Mesenchymal stem cell (in vitro differentiated cells and primary cell): ENCODE measurements around the gene TMEM132A.

ENCODE experiments used
- DNase-seq: peaks from one replicate; pipeline ENCODE4 v3.0.0-alpha.2; 2013
- H2AFZ ChIP-seq: one replicate; pipeline ENCODE4 v1.6.1; 2013; ENCODE audit warnings: low read depth, mild to moderate bottlenecking, control low read depth, inconsistent platforms, low read length, moderate library complexity
- H2AK5ac ChIP-seq: 2 replicates; pipeline ENCODE4 v1.6.1; 2013; ENCODE audit warnings: low read length, moderate library complexity, mild to moderate bottlenecking, inconsistent platforms; ENCODE audit not compliant: severe bottlenecking
- H2BK120ac ChIP-seq: one replicate; pipeline ENCODE4 v1.6.1; 2013; ENCODE audit warnings: low read depth, mild to moderate bottlenecking, inconsistent platforms, low read length, moderate library complexity
- H2BK12ac ChIP-seq, 2 experiments: one replicate each; pipeline ENCODE4 v1.6.1; 2013; ENCODE audit warnings: inconsistent platforms in 2 of 2, low read length in 2 of 2, mild to moderate bottlenecking in 2 of 2, moderate library complexity in 2 of 2, control low read depth in 1 of 2
- H2BK15ac ChIP-seq: one replicate; pipeline ENCODE4 v1.6.1; 2013; ENCODE audit warnings: mild to moderate bottlenecking, low read depth, inconsistent platforms; ENCODE audit not compliant: poor library complexity, severe bottlenecking
- H2BK5ac ChIP-seq: 2 replicates; pipeline ENCODE4 v1.6.1; 2013; ENCODE audit warnings: low read depth, mild to moderate bottlenecking, low read length, control low read depth, inconsistent platforms; ENCODE audit not compliant: poor library complexity, severe bottlenecking
- H3K14ac ChIP-seq, 2 experiments: one replicate each; pipeline ENCODE4 v1.6.1; 2013; ENCODE audit warnings: inconsistent platforms in 2 of 2, low read length in 2 of 2, control low read depth in 1 of 2, mild to moderate bottlenecking in 1 of 2, moderate library complexity in 1 of 2
- H3K18ac ChIP-seq, 2 experiments: one replicate each; pipeline ENCODE4 v1.6.1; 2013; ENCODE audit warnings: inconsistent platforms in 2 of 2, low read length in 2 of 2, control low read depth in 1 of 2, low read depth in 1 of 2, mild to moderate bottlenecking in 1 of 2
- H3K23ac ChIP-seq, 2 experiments: one replicate each; pipeline ENCODE4 v1.6.1; 2013; ENCODE audit warnings: inconsistent platforms in 2 of 2, low read length in 2 of 2, mild to moderate bottlenecking in 2 of 2, moderate library complexity in 2 of 2, control low read depth in 1 of 2
- H3K27ac ChIP-seq: 2 replicates; pipeline ENCODE4 v1.5.1; 2013; ENCODE audit warnings: mild to moderate bottlenecking, moderate library complexity, low read length, control low read depth, inconsistent platforms; ENCODE audit not compliant: poor library complexity, severe bottlenecking
- H3K27me3 ChIP-seq, 2 experiments: 2 replicates each; pipeline versions ENCODE4 v1.6.1 to v1.7.0; 2013; ENCODE audit warnings: low read length in 2 of 2, mild to moderate bottlenecking in 2 of 2, moderate library complexity in 2 of 2, control low read depth in 1 of 2, inconsistent platforms in 1 of 2; ENCODE audit not compliant: control insufficient read depth in 1 of 2, insufficient read depth in 1 of 2
- H3K36me3 ChIP-seq, 2 experiments: 2 replicates each; pipeline versions ENCODE4 v1.6.1 to v1.7.0; 2013; ENCODE audit warnings: low read length in 2 of 2, control low read depth in 1 of 2, inconsistent platforms in 1 of 2, low read depth in 1 of 2, mild to moderate bottlenecking in 1 of 2; ENCODE audit not compliant: insufficient read depth in 2 of 2, control insufficient read depth in 1 of 2
- H3K4ac ChIP-seq, 2 experiments: one replicate each; pipeline ENCODE4 v1.6.1; 2013; ENCODE audit warnings: inconsistent platforms in 2 of 2, low read length in 2 of 2, mild to moderate bottlenecking in 2 of 2, moderate library complexity in 2 of 2, control low read depth in 1 of 2, low read depth in 1 of 2
- H3K4me1 ChIP-seq: 2 replicates; pipeline ENCODE4 v1.6.1; 2013; ENCODE audit warnings: low read depth, low read length, control low read depth; ENCODE audit not compliant: control insufficient read depth, insufficient read depth
- H3K4me2 ChIP-seq: 2 replicates; pipeline ENCODE4 v1.6.1; 2013; ENCODE audit warnings: low read length, mild to moderate bottlenecking, inconsistent platforms; ENCODE audit not compliant: poor library complexity, severe bottlenecking
- H3K4me3 ChIP-seq, 2 experiments: 2 replicates each; pipeline versions ENCODE4 v1.5.1 to v1.7.0; 2013; ENCODE audit warnings: low read length in 2 of 2, mild to moderate bottlenecking in 2 of 2, control low read depth in 1 of 2, low read depth in 1 of 2; ENCODE audit not compliant: insufficient read depth in 1 of 2
- H3K79me1 ChIP-seq: replicated peaks from 2 replicates; pipeline ENCODE4 v1.6.1; 2013; ENCODE audit warnings: mild to moderate bottlenecking, control low read depth, low read length, inconsistent platforms; ENCODE audit not compliant: poor library complexity, severe bottlenecking
- H3K9ac ChIP-seq: 2 replicates; pipeline ENCODE4 v1.7.0; 2013; ENCODE audit warnings: mild to moderate bottlenecking, low read length, moderate library complexity
- H3K9me3 ChIP-seq: 2 replicates; pipeline ENCODE4 v1.7.0; 2013; ENCODE audit warnings: mild to moderate bottlenecking, low read length; ENCODE audit not compliant: control insufficient read depth
- H4K8ac ChIP-seq: one replicate; pipeline ENCODE4 v1.6.1; 2013; ENCODE audit warnings: inconsistent platforms, mild to moderate bottlenecking, low read length, moderate library complexity
- H4K91ac ChIP-seq: one replicate; pipeline ENCODE4 v1.6.1; 2013; ENCODE audit warnings: mild to moderate bottlenecking, low read length, inconsistent platforms
- WGBS: methylation state at CpG from one replicate; pipeline ENCODE4 v1.1.7; 2013; ENCODE audit warnings: mixed read lengths; 5-methylcytosine and 5-hydroxymethylcytosine counted together

TMEM132A gene

DNA sequence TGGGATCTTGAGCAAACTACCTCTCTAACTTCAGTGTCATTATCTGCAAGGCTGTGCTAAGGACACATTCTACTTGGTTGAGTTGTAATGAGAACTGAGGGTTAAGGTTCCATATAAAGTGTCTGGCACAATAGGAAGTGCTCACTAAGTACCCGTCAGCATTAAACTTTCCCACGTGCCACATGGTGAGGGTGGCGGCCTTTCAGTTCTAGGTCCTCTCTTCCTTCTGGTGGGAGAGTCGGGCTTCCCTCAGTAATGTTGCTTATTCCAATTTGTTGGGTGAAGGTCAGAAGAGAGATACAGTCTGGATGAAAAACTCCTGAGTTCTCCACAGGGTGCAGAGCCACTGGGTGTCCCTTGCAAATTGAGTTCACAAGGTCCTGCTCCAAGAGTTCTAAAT is 42.6 kb downstream of the TMEM132A start:
- H3K23ac ChIP-seq: no peak overlapping the region
- H3K27me3 ChIP-seq: peaks cover 7 to 30% of the 10 kb centered on the region in 2 experiments
- H3K4me1 ChIP-seq: peaks cover 1% of the 10 kb centered on the region
- no peak overlapping the region for H2BK12ac ChIP-seq
- no peak overlapping the region for H2AFZ ChIP-seq
- H2BK15ac ChIP-seq: no peak overlapping the region
- H3K4ac ChIP-seq: no peak overlapping the region
- no peaks in the 10 kb centered on the region for H3K36me3 ChIP-seq
- H3K27ac ChIP-seq: no peak overlapping the region
- no peak overlapping the region for H4K8ac ChIP-seq
- H3K14ac ChIP-seq: no peak overlapping the region
- no peaks in the 10 kb centered on the region for H3K79me1 ChIP-seq
- no peak overlapping the region for H3K9ac ChIP-seq
- no peak overlapping the region for H3K18ac ChIP-seq
- H2BK5ac ChIP-seq: no peak overlapping the region
- H2BK120ac ChIP-seq: no peak overlapping the region
- DNase-seq: no peak
- 92% methylated on average over 4 of the region's 4 CpGs for WGBS
- H3K4me2 ChIP-seq: no peak overlapping the region
- H3K4me3 ChIP-seq: no peak overlapping the region
- H2AK5ac ChIP-seq: no peak overlapping the region
- H3K9me3 ChIP-seq: peaks cover 4% of the 10 kb centered on the region
- H4K91ac ChIP-seq: no peak overlapping the region

DNA sequence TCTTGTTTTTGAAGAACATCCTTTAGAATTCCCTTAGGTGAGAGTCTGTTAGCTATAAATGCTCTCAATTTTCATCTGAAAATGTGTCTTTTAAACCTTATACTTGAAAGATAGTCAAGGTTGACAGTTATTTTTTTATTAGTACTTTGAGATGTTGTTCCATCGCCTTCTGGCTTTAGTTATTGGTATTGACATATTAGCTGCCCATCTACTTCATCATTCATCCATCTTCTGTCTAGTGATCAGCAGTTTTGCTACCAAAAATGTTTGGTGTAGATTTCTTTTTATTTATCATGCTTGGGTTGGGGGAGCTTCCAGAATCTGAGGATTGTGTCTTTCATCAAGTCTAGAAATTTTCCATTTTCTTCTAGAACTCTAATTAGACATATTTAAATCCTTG is 44.0 kb downstream of the TMEM132A start:
- H2BK120ac ChIP-seq: no peak overlapping the region
- peaks cover 16 to 44% of the 10 kb centered on the region in 2 experiments for H3K27me3 ChIP-seq
- no peak overlapping the region for H2BK12ac ChIP-seq
- H3K4ac ChIP-seq: no peak overlapping the region
- no peak overlapping the region for H3K4me3 ChIP-seq
- H4K91ac ChIP-seq: no peak overlapping the region
- H3K23ac ChIP-seq: no peak overlapping the region
- H3K14ac ChIP-seq: no peak overlapping the region
- no CpG with 5 or more reads among the region's 1 CpG for WGBS
- no peak overlapping the region for H2AK5ac ChIP-seq
- H3K4me2 ChIP-seq: no peak overlapping the region
- no peak overlapping the region for H2BK5ac ChIP-seq
- H2AFZ ChIP-seq: no peak overlapping the region
- no peaks in the 10 kb centered on the region for H3K36me3 ChIP-seq
- DNase-seq: no peak
- H4K8ac ChIP-seq: no peak overlapping the region
- H3K79me1 ChIP-seq: no peaks in the 10 kb centered on the region
- no peak overlapping the region for H3K18ac ChIP-seq
- peaks cover 4% of the 10 kb centered on the region for H3K9me3 ChIP-seq
- H3K9ac ChIP-seq: no peak overlapping the region
- H3K4me1 ChIP-seq: peaks cover 1% of the 10 kb centered on the region
- H2BK15ac ChIP-seq: no peak overlapping the region
- H3K27ac ChIP-seq: no peak overlapping the region

DNA sequence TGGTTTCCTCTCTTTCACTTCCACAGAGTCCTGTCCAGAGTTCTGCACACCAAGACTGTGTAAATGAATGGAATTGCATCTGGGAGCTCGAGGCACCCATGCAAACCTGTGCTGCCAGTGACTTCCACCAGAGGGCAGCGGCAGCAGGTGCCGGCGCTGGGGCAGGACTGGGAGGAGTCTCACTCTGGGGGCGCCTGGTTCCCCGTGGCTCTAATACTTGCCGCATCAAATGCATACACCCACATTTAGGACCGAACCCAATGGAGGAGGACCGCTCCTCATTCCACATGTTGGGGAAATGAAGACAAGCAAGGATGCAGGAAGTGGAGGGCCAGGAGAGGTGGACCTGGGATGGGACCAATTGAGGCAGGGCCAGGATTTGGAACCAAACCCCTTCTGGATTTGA is 46.1 kb downstream of the TMEM132A start:
- Histone ChIP-seq H4K8ac (no peak overlapping the region), H2BK12ac (no peak overlapping the region), H3K36me3 (no peaks in the 10 kb centered on the region), H3K9ac (no peak overlapping the region), H3K4me3 (no peak overlapping the region), H3K4ac (no peak overlapping the region), H3K23ac (no peak overlapping the region), H3K18ac (no peak overlapping the region), H3K79me1 (no peaks in the 10 kb centered on the region), H2BK15ac (no peak overlapping the region), H3K4me1 (peaks cover 1% of the 10 kb centered on the region), H2AFZ (no peak overlapping the region), H2AK5ac (no peak overlapping the region), H3K14ac (peak overlapping the region in 1 of 2 experiments; percentile 65), H2BK120ac (no peak overlapping the region), H3K27ac (no peak overlapping the region), H3K9me3 (peaks cover 4% of the 10 kb centered on the region), H3K4me2 (no peak overlapping the region), H4K91ac (no peak overlapping the region), H3K27me3 (peaks cover 16 to 45% of the 10 kb centered on the region in 2 experiments), H2BK5ac (no peak overlapping the region)
- peak; percentile 39 for DNase-seq
- 35% methylated on average over 5 of the region's 9 CpGs for WGBS

DNA sequence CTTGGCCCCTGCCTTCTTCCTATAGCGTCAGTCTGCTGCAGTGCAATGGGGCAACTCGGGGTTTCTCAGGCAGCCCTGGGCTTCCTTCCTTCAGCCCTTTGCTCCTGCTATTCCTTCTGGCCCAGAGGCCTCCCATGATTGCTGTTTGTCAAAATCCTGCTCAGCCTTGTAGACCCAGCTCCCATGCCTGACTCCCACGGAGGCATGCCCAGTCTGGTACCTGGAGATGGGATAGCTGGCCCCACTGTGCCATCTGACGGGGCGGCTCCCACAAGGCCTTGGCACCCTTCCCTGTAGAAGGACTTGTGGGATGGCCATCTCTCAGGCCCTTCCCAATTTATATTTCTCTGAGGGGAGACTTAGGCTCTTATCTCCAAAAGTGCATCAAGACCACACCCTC is 46.6 kb downstream of the TMEM132A start:
- H3K18ac ChIP-seq: no peak overlapping the region

More for the DNA sequence above, 46.6 kb downstream of the TMEM132A start:
- H3K27ac ChIP-seq: no peak overlapping the region
- H4K91ac ChIP-seq: no peak overlapping the region
- H3K27me3 ChIP-seq: peaks cover 16 to 41% of the 10 kb centered on the region in 2 experiments
- H2AFZ ChIP-seq: no peak overlapping the region
- no peak overlapping the region for H4K8ac ChIP-seq
- no peaks in the 10 kb centered on the region for H3K36me3 ChIP-seq
- no peak overlapping the region for H2BK120ac ChIP-seq
- H3K4ac ChIP-seq: no peak overlapping the region
- no peak for DNase-seq
- H3K9me3 ChIP-seq: peaks cover 4% of the 10 kb centered on the region
- H2BK12ac ChIP-seq: no peak overlapping the region
- 84% methylated on average over 5 of the region's 5 CpGs for WGBS
- H3K4me3 ChIP-seq: no peak overlapping the region
- no peak overlapping the region for H2AK5ac ChIP-seq
- H2BK5ac ChIP-seq: no peak overlapping the region
- H3K4me2 ChIP-seq: no peak overlapping the region
- no peak overlapping the region for H3K23ac ChIP-seq
- peaks cover 1% of the 10 kb centered on the region for H3K4me1 ChIP-seq
- no peaks in the 10 kb centered on the region for H3K79me1 ChIP-seq
- no peak overlapping the region for H2BK15ac ChIP-seq
- H3K9ac ChIP-seq: no peak overlapping the region
- H3K14ac ChIP-seq: no peak overlapping the region
